IPS-20b (cell line): ENCODE measurements around the gene TTF2.

Experiments used
- H3K27ac ChIP-seq: one replicate; pipeline ENCODE4 v1.5.1; 2013; ENCODE audit warnings: low read length
- H3K27me3 ChIP-seq: 2 replicates; pipeline ENCODE4 v1.6.1; 2013; ENCODE audit warnings: mild to moderate bottlenecking, low read length, inconsistent platforms; ENCODE audit not compliant: insufficient read depth
- H3K36me3 ChIP-seq: 2 replicates; pipeline ENCODE4 v1.6.1; 2013; ENCODE audit warnings: low read depth, mild to moderate bottlenecking, inconsistent platforms, low read length, moderate library complexity; ENCODE audit not compliant: insufficient read depth
- H3K4me1 ChIP-seq: 2 replicates; pipeline ENCODE4 v1.6.1; 2013; ENCODE audit warnings: mild to moderate bottlenecking, control low read depth, inconsistent platforms, low read length, moderate library complexity; ENCODE audit not compliant: insufficient read depth
- H3K4me3 ChIP-seq: 2 replicates; pipeline ENCODE4 v1.5.1; 2013; ENCODE audit warnings: mild to moderate bottlenecking, low read length, inconsistent platforms
- H3K9ac ChIP-seq: 2 replicates; pipeline ENCODE4 v1.6.1; 2013; ENCODE audit warnings: low read depth, mild to moderate bottlenecking, inconsistent platforms, low read length, moderate library complexity
- H3K9me3 ChIP-seq: 2 replicates; pipeline ENCODE4 v1.6.1; 2013; ENCODE audit warnings: mild to moderate bottlenecking, low read depth, low read length, inconsistent platforms; ENCODE audit not compliant: insufficient read depth

Gene TTF2

DNA sequence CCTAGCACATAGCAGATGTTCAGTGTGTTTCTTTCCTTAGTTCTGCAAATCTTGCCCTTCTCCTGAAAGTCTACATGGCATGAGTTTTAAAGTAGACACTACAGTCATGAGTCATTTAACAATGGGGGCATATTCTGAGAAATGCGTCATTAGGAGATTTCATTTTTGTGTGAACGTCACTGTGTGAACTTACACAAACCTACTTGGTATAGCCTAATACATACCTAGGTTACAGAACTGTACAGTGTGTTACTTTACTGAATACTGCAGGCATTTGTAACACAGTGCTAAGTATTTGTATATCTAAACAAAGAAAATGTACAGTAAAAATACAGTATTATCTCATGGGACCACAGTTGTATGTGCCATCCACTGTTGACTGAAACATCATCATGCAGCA, 10.0 kb downstream of the TTF2 start:
- no peak overlapping the region for H3K4me3 ChIP-seq
- H3K4me1 ChIP-seq: no peaks in the 10 kb centered on the region
- H3K36me3 ChIP-seq: peaks cover 72% of the 10 kb centered on the region
- no peak overlapping the region for H3K9ac ChIP-seq
- H3K27me3 ChIP-seq: no peaks in the 10 kb centered on the region
- no peaks in the 10 kb centered on the region for H3K9me3 ChIP-seq
- H3K27ac ChIP-seq: no peak overlapping the region

DNA sequence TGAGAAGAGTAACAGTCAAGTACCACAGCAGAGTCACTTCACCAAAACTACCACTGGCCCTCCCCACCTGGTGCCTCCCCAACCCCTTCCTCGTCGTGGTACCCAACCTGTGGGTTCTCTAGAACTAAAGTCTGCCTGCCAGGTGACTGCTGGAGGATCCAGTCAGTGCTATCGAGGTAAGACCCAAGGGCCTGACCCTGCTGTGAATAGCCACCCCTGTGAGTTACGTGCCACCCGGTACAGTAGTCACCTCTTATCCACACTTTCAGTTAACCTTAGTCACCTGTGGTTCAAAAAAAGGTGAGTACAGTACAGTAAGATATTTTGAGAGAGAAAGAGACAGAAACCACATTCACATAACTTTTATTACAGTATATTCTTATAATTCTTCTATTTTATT, 16.5 kb downstream of the TTF2 start:
- no peaks in the 10 kb centered on the region for H3K4me1 ChIP-seq
- H3K4me3 ChIP-seq: no peak overlapping the region
- H3K36me3 ChIP-seq: peaks cover 85% of the 10 kb centered on the region
- H3K27me3 ChIP-seq: no peaks in the 10 kb centered on the region
- H3K9ac ChIP-seq: no peak overlapping the region
- no peaks in the 10 kb centered on the region for H3K9me3 ChIP-seq
- no peak overlapping the region for H3K27ac ChIP-seq

DNA sequence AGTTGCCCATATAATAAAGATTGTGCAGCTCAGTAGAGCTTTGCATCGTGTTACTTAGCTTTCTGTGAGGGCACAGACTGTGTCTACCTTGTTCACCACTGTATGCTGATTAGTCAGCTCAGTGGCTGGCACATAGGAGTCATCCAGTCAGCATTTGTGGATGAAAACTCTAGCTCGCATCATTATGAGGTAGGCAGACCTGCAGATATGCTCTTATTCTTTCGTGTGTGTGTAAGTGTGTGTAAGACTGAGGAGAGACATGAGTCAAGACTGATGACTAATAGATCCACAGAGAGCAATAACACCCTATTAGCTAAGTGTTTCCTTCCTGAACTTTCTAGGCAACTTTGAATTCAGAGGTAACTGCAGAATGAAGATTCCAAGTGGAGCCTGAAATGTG, 17.1 kb downstream of the TTF2 start:
- H3K27ac ChIP-seq: no peak overlapping the region
- H3K27me3 ChIP-seq: no peaks in the 10 kb centered on the region
- no peaks in the 10 kb centered on the region for H3K9me3 ChIP-seq
- H3K9ac ChIP-seq: no peak overlapping the region
- H3K4me3 ChIP-seq: no peak overlapping the region
- H3K4me1 ChIP-seq: no peaks in the 10 kb centered on the region
- peaks cover 91% of the 10 kb centered on the region for H3K36me3 ChIP-seq

DNA sequence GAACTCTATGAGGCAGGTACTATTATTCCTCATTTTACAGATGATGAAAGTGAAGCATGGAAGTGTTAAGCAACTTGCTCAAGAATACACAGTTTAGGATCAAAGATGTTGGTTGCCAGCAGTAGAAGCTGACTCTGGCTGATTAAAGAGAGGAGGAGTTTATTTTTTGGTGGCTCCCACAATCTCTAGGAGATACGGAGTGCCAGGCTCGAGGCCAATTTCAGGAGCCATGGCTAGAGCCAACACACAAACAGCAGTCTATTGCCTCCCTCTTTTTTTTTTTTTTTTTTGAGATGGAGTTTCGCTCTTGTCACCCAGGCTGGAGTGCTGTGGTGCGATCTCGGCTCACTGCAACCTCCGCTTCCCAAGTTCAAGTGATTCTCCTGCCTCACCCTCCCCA, 19.6 kb downstream of the TTF2 start:
- Histone ChIP-seq H3K9me3 (no peaks in the 10 kb centered on the region), H3K4me1 (no peaks in the 10 kb centered on the region), H3K27me3 (no peaks in the 10 kb centered on the region), H3K4me3 (no peak overlapping the region), H3K27ac (no peak overlapping the region), H3K36me3 (peaks cover 96% of the 10 kb centered on the region), H3K9ac (no peak overlapping the region)

DNA sequence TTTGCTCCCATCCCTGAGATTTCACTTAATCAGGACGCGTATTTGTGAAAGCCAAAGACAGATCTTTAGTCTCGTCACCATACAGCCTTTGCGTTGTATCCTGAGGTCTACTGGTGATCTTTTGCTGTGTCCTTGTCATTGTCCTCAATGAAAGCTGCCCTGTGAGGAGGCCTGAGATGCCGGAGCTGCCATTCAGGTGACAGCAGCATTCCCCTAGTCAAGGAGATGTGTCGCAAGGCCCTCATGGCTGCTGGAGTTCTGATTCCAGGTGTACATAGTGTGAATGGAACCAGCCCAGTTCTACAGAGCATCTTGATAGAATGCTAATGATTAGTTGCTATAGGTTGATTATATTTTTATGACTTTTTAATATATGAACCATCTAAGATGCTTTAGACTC, 24.1 kb downstream of the TTF2 start:
- Histone ChIP-seq H3K4me1 (no peaks in the 10 kb centered on the region), H3K9ac (no peak overlapping the region), H3K4me3 (no peak overlapping the region), H3K27me3 (no peaks in the 10 kb centered on the region), H3K36me3 (peaks cover 90% of the 10 kb centered on the region), H3K9me3 (no peaks in the 10 kb centered on the region), H3K27ac (no peak overlapping the region)

DNA sequence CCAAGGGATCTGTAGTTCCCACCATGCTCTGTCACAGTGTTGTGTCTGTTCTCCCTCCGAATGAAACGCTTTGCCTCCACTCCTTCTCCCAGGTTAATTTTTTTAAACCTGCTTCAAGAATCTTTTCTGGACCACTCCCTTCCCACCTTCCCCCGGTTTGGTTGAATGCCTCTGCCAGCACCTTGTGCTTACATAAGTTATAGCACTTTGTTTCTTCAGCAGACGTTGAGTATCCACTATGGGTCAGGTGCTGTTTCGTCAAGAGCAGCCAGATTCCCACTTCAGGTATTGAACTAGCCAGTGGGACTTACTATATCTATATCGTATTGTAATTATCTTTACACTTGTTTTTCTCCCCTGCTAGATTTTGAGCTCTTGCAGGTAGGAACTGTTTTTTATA, 27.6 kb downstream of the TTF2 start:
- no peak overlapping the region for H3K27ac ChIP-seq
- no peak overlapping the region for H3K9ac ChIP-seq
- no peak overlapping the region for H3K4me3 ChIP-seq
- no peaks in the 10 kb centered on the region for H3K9me3 ChIP-seq
- peaks cover 6% of the 10 kb centered on the region; the same call in 1 of the 2 replicates for H3K4me1 ChIP-seq
- H3K36me3 ChIP-seq: peaks cover 91% of the 10 kb centered on the region
- H3K27me3 ChIP-seq: no peaks in the 10 kb centered on the region

DNA sequence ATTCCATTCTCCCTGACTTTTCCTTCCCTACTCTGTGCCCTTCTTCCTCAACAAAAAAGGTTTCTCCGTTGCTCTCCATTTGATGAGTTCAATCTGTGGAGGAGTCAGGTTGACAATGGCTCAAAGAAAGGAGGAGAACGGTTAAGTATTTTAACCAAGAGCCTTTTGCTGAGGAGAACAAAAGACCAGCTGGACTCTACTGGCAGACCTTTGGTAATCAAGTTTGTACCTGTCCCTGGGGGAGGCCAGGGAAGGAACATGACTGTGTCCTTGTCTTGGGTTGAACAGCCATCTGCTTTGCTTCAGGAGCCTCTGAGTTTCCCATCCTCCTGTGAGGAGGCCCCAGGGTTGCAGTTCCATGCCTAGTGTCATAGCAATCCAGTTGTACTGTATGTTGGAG, 29.9 kb downstream of the TTF2 start:
- Histone ChIP-seq H3K27ac (no peak overlapping the region), H3K9ac (no peak overlapping the region), H3K36me3 (peaks cover 92% of the 10 kb centered on the region), H3K4me1 (peaks cover 17% of the 10 kb centered on the region), H3K9me3 (no peaks in the 10 kb centered on the region), H3K4me3 (no peak overlapping the region), H3K27me3 (no peaks in the 10 kb centered on the region)

DNA sequence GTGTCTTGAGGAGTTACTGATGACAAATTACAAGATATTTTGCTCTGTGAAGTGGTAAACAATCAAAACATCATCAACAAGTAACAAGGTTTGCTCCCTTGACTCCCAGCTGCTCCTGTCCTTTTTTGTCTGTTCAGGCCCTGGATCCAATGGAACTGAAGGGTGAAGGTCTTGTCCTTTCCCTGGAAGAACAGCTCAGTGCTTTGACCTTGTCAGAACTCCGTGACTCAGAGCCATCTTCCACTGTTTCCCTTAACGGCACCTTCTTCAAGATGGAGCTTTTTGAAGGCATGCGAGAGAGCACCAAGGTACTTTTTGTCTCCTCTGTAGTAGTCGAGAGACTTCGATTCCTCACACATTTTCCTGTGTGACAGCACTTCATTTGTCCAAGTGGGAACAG, 32.5 kb downstream of the TTF2 start:
- Histone ChIP-seq H3K9ac (peak overlapping the region; percentile 45; the same call in 1 of the 2 replicates), H3K4me3 (no peak overlapping the region), H3K27me3 (no peaks in the 10 kb centered on the region), H3K27ac (peak overlapping the region; percentile 72), H3K4me1 (peaks cover 17% of the 10 kb centered on the region), H3K9me3 (no peaks in the 10 kb centered on the region), H3K36me3 (peaks cover 96% of the 10 kb centered on the region)

DNA sequence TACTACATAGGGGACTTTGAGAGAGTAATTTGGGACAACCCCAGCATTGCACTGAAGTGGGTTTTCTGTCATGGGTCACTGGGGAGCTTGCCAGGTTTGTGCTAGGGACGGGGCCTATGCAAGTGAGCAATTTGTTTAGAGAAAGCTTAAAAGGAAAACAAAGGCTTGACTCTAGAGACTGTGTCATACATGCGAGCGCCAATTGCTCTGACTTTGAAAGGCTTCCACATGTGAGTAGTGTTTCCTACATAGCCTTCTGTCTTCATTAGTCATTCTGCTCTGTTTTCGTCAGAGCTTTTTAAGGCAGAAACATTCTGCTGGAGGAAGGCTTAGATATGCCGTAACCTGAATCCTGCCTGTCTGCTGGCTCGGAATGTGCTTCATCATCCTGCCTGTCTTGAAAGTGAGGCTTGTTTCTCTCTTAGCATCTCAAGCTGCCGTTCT, 33.0 kb downstream of the TTF2 start:
- Histone ChIP-seq H3K4me3 (no peak overlapping the region), H3K27me3 (no peaks in the 10 kb centered on the region), H3K9me3 (no peaks in the 10 kb centered on the region), H3K9ac (peak overlapping the region; percentile 45; the same call in 1 of the 2 replicates), H3K4me1 (peaks cover 17% of the 10 kb centered on the region), H3K36me3 (peaks cover 97% of the 10 kb centered on the region), H3K27ac (peak overlapping the region; percentile 72)

DNA sequence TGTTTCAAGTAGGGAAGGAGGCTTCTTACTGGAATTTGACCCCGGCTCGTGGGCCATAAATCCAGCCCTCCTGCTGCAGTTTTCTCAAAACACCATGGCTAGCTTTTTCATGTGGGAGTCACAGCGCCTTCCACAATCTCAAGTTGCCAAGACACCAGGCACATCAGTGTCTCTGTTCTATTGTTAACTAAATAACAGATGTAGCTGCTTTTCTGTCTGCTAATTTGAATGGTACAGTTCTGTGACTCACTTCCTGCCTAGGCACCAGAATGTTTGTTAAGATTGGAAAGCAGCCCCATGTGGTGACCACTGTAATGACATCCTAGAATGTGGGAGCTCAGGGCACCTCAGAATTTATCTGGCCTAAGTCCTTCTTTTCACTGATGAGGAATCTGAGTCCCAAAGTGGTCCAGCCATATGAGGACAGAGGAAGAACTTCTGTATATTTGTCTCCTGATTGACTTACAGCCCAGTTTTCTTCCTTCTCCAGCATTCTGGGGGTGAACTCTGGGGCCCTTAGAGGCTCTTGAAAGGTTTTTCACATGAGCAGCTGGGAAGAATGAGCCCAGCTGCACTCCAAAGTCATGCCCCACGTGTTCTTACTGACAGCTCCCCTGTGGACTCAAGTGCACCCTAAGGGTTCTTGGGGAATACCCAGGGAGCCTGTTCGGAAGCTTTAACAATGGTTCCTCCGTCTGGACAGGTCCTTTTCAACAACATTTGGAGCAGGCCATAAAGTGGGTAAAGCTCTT, 33.9 kb downstream of the TTF2 start:
- H3K9me3 ChIP-seq: no peaks in the 10 kb centered on the region
- no peaks in the 10 kb centered on the region for H3K27me3 ChIP-seq
- H3K9ac ChIP-seq: peak overlapping the region; percentile 45; the same call in 1 of the 2 replicates
- no peak overlapping the region for H3K4me3 ChIP-seq
- peak overlapping the region; percentile 72 for H3K27ac ChIP-seq
- peaks cover 100% of the 10 kb centered on the region for H3K36me3 ChIP-seq
- peaks cover 17% of the 10 kb centered on the region for H3K4me1 ChIP-seq

DNA sequence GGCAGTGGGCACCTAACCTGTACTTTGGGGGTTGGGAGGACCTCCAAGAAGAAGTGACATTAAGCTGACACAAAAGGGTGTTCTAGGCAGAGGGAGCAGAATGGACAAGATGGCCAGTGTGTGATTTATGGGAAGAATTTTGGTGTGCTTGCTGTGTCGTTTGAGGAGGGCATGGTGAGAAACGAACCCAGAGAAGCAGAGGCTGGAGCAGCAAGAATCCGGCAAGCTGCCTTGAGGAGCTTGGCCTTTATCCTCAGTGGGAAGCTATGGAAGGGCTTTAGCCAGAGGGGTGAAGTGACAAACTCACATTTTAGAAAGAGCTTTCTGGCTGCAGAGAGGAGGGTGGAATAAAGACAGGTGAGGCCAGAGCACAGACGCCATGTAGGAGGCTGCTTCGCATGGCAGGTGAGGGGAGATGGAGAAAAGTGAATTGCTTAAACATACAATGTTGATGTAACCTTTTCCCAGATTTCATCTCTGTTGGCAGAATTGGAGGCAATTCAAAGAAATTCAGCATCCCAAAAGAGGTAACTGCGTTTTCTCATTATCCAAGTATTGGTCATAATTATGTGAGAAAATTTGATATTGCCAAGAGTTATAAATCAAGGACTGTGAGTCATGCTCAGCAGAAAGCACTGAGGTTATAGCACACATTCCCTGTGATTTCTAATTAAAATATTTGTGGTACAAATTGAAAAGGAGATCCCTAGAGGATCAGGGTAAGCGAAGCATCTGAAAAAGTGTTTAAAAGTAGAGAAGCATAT, 34.9 kb downstream of the TTF2 start:
- Histone ChIP-seq H3K9me3 (no peaks in the 10 kb centered on the region), H3K4me1 (peaks cover 17% of the 10 kb centered on the region), H3K4me3 (no peak overlapping the region), H3K27ac (no peak overlapping the region), H3K27me3 (no peaks in the 10 kb centered on the region), H3K36me3 (peaks cover 100% of the 10 kb centered on the region), H3K9ac (no peak overlapping the region)

DNA sequence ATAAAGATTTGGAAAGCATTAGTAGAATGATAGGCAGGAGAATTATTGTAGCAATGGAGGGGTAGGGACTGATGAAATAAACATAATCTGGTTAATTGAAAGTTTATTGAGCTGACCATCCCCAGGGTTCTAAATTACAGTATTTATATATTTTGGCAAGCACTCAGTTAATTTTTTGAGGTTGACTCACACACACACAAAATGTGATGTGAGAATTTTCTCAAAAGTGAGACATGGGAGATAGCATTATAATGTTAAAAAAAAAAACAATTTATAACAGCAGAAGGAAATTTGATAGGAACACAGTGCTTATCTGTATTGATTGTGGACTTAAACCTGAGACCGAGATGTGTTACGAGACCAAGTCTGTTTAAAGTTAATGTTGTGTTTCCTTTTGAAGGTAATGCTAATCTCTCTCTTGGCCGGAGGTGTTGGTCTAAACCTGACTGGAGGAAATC, 36.9 kb downstream of the TTF2 start:
- Histone ChIP-seq H3K9ac (no peak overlapping the region), H3K27me3 (no peaks in the 10 kb centered on the region), H3K27ac (no peak overlapping the region), H3K36me3 (peaks cover 100% of the 10 kb centered on the region), H3K4me1 (peaks cover 17% of the 10 kb centered on the region), H3K4me3 (no peak overlapping the region), H3K9me3 (no peaks in the 10 kb centered on the region)
